NCI-H1048 (cell line): Measurements from ENCODE around the gene ARL2BP.

Source experiments
- DNase-seq: peaks from one replicate; lab custom pipeline; 2025; lab: John Stamatoyannopoulos, UW

The ARL2BP gene

DNA sequence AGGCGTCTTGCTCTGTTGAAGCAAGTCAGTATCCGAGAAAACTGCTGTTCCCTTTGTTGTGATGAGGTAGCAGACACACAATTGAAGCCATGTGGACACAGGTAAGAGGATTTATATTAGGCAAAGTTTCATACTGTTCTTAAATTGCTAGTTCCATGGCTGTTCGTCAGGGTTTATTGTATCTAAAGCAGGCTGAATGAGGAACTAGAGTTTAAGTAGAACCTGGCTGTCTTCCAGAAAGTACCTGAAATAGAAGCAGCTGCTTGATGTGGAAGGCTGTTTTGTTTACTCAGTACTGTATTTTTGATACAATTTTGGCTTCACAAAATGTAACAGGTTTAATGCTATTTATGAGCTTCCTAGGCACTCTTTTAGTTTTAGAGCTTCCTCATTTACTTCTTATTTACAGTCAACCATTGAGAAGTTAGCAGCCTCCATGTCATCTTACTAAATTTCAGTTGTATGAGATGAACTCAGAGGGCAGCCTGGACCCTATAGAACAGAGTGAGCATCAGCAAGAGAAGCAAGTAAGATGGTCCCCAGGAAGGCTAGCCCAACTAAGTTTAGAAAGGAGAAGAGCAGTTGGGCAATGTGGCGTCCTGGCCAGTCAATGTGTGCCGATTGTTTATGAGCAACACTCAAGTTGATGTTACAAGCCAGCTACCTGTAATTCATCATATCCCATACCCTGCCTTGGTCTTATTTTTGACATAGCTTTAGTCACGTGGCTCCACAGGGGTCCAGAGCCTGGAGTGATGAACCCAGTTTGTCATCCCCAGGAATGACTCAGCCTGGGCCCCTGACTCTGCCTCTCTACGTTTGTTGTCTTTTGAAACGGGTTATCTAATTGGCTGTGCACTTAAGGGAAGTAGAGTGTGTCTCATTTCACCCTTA, 9.7 kb upstream of the ARL2BP start:
- DNase-seq: no peak

DNA sequence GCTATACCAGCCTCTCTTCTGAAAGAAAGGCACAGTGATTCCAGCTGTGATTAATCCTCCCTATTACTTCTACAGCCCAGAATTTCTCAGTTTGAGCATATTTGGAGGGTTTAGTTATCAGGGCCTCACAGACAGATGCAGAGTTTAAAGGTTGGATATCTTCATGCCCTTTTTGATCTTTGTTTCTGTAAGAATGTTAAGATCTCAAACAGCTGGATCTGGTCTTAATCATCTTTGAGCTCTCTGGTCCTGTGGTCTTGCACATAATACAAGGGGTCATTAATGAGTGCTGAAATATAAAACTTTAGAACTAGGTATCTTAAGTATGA, 9.1 kb upstream of the ARL2BP start:
- DNase-seq: no peak

DNA sequence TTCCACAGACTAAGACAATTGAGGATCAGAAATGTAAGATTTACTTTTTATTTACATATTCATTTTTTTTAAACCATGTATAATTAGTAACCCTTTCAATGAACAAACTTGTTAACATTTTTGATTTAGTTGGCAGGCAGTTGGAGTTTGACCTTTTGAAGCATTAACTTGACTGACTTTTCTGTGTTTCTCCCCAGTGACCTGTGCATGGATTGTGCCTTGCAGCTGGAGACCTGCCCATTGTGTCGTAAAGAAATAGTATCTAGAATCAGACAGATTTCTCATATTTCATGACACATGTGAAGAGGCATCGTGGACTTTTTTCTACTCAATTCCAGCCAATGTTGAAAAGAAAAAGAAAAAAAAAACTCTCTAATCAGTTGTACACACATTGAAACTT, 6.4 kb upstream of the ARL2BP start:
- DNase-seq: no peak

DNA sequence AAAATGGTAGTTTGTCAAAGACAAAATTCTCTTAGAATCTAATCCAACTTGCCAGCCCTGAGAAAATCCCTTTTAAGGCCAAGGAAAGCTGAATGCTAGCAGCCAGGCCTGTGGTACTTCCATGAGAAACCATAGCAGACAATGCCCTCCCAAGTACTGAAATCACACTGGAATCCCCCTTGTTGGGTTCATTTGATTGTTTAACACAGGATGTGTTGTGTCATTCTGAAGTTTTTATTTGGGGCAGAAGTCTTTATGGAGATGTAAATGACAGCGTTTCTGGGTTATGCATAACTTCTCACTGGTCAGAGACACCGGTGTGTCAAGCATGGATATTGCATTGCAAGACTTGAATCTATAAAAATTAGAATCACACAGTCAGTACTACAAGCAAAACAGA, 6.0 kb upstream of the ARL2BP start:
- no peak for DNase-seq

DNA sequence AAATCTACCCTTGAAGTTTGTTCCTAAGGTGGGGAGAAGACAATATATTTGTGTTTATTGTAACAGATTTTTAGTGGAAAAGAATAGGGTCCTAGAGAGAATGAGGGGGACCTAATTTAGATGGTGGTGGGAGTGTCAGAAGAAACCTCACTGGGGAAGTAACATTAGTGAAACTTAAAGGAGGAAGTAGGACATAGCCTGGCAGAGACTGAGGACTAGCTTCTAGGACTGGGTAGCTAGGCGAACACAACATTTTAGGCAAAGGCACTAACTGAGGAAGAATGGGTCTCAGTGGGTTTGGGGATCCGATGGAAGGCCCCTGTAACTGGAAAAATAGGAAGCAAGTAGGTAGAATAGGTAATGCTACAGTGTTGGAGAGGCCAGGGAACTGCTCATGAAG, 4.2 kb upstream of the ARL2BP start:
- no peak for DNase-seq

DNA sequence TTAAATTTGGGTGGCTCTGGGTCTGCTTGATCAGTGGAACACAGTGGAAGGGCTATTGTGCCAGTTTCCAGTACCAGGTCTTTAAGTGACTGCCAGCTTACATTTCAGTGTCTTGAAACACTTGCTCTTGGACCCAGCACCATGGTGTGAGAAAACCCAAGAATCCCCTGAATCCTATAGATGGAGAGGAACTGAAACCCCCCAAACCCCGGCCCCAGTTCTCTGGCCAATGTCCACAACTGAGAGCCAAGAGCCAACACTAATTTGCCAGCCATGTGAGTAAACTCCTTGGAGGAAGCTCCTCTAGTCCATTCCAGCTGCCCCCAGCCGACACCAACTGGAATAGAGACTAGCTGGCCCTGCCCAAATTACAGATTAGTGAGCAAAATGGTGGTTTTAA, 2.4 kb upstream of the ARL2BP start:
- no peak for DNase-seq

DNA sequence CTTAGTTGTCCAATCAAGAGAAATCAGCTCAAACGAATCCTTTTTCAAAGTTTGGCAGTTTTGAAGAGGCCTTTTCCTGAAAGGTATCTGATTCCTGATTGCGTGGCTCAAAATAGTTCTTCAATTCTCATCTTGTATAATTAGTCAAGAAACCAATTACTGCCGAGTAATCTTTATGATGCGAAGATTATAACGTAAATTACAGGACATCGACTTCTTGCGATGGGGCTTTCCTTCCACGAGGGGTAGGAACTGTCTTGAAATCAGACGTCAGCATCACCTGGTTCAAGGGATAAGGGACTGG, 644 bp upstream of the ARL2BP start:
- DNase-seq: no peak

DNA sequence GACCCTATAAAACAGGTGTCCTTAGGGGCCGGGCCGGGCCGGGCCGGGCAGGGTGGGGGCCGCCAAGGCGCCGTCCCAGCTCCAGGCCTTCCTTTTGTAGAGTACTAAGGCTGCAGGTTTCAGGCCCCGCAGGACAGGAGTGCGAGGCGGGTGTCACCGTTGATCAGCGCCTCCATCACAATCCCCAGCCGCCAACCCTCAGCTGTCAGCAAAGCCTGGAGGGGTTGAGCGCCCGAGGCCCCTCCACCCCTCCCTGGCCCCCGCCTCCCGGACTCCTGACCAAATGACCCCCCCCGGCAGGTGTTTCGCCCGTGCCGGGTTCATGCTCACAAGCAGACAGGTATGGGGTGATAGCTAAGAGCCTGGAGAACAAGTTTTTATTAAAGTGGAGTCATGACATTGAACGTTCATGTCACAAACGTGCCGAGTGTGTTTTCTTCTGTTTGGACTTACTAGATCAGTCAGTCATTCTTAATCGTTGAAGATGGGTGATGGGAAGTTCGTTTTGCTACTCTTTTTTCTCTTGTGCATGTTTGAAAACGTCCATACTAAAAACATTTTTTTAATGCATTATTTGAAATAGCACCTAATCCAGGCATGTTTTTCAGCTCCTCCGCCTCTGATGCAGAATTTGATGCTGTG, 534 bp downstream of the ARL2BP start:
- no peak for DNase-seq

DNA sequence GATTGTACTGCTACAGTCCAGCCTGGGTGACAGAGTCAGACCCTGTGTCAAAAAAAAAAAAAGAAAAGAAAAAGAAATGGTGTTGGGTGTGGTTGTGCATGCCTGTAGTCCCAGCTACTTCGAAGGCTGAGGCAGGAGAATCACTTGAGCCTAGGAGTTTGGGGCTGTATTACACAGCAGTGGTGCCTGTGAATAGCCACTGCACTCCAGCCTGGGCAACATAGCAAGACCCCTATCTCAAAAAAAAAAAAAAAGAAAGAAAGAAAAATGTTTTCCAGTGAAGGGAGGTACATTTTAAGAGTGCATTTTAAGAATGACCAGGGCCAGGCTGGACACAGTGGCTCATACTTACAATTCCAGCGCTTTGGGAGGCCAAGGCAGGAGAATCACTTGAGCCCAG, 6.3 kb downstream of the ARL2BP start:
- DNase-seq: no peak

DNA sequence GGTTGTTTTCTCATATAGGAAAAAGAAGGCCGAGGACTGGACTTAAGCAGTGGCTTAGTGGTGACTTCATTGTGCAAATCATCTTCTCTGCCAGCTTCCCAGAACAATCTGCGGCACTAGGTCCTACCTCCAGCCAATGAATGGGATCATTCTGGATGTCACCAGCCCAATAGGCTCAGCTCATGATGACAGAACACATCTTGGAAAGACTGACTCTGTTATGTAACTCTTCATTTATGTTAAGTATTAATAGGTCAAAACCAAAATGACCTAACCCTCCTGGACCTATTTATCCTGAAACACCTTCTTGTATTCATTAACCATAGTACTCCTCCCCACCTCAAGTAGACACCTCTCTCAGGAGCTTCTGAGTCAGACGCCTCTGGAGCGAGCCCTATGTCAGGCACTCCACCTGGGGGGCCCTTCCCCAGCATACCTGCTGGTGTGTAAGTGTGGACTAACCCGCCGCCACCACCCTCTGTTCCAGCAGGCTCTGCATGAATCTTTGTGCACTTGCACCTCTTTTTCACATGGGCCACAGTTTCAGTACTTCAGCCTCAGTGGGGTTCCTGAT, 7.2 kb downstream of the ARL2BP start:
- no peak for DNase-seq

DNA sequence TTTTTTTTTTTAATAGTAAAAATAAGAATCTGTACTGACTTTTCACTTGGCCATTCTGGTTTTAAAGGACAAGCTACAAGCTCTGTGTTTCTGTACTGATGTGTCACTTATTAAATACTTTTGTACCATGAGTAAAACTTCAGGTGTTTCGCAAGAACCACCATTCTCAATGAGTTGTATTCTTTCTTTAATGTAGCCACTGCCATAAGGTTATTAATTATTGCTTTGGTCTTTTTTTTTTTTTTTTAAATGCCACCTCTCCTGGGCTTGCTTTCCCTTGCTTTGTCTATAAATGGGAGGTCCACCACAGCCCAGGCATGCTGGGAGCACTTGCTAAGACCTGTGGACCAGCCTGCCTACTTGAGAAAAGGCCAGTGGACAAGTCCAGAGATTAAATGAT, 8.4 kb downstream of the ARL2BP start:
- DNase-seq: no peak

DNA sequence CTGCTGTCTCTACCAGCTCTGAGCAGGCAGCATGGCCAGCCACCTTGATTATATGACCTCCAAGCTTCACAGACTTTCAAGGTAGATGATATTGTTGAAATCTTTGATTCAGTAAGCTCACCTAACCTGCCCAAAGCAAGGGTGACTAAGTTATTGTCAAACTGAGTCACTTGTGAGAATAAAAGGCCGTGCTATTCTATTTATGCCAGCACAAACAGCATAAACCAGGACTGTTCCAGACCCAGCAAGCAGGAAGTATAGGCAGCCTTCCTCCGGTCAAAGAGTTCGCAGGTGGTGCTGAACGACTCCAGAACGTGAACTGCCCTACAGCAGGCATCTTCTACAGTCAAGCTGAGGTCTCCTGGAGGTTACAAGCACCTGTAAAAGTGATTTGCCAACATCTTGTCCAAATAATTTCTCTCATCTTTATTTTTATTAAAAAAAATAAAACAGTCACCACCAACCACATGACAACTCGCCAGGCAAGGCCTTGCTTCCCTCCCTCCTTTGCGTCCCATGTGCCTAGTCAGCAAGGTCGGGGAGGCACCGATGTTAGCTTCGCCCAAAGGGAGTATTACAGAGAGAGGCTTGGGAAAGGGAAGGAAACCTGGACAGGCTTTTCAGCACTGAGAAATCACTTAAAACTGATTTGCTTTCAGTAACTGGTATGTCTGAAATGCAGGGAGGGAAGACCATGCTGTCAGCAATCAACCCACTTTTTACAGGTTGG, 10.8 kb downstream of the ARL2BP start:
- no peak for DNase-seq

DNA sequence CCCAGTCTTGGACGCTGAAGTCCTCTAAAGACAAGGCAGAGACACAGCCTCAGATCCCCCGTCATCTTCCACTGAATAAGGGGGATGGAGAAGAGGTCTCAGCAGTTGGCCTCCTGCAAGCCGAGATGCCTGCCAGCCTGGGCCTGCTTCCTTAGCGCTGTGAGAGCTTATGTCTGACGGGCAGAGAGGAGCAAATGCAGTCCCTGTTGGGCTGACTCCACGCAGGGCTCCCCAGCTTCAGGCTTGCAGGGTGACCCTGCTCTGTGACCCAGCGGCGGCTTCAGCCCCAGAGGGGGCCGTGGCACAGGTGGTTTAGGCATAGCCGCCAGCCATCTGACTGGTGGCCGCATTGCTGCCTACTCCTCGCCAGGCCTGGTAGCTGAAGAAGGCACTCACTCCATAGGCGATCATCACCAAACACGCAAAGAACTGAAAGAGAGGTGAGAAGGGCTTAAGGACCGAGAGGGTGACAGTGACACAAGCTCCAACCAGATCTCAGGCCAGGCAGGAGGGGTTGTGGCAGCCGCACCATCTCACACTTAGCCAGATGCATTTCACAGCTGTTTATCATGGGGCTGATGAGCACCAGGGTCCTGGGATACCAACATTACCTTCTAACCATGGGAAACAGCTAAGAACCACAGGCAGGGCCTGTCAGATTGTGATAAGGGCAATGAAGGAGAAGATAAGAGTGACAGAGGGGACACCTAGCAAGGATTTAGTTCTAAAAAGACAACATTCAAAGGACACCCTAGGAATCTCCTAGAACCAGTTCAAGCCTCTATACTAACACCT, 11.7 kb downstream of the ARL2BP start:
- no peak for DNase-seq

DNA sequence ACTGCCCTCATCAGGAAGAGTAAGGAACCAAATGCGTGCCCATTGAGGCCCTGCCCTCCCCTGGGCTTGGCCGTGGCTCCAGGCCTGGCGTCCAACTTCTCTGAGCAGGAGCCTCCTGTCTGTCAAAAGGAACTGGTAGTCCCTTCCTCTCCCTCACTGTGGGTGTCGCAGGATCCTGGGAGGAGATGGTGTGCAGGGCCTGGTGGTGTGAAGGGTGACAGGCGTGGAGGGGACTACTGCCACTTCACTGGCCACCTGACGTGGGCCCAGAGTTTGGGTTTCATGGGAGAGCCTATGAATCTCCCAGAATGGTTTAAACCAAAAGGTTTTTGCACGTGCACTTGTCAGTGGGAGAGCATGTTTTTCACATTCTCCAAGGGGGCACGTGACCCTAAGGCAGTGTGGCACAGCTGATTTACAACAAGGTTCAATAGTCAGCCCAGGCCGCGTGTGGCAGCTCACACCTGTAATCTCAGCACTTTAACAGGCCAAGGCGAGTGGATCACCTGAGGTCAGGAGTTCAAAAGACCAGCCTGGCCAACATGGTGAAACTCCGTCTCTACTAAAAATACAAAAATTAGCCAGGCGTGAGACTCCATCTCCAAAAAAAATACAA, 12.5 kb downstream of the ARL2BP start:
- DNase-seq: no peak

DNA sequence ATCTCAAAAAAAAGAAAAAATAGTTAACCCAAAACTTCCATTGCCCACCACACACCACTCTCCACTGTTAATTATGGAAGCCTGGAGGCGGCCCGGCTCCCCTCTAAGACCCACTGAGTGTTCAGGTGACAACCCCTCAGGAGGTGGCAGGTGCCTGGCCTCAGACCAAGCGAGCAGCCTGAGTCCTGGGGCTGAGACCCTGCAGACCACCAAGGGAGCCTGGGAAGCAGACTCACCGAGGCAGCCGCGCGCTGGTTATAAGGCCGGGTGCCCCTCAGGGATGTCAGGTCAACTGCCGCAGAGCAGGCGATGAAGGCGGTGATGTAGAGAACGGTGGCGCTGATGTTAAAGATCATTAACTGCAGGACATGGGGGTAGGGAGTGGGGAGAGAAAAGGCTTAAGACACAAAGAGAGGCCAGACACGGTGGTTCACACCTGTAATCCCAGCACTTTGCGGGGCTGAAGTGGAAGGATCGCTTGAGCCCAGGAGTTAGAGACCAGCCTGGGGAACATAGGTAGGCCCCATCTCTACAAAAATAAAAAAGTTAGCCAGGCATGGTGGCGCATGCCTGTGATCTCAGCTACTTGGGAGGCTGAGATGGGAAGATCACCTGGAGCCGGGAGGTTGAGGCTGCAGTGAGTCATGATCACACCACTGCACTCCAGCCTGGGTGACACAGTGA, 13.3 kb downstream of the ARL2BP start:
- DNase-seq: no peak

DNA sequence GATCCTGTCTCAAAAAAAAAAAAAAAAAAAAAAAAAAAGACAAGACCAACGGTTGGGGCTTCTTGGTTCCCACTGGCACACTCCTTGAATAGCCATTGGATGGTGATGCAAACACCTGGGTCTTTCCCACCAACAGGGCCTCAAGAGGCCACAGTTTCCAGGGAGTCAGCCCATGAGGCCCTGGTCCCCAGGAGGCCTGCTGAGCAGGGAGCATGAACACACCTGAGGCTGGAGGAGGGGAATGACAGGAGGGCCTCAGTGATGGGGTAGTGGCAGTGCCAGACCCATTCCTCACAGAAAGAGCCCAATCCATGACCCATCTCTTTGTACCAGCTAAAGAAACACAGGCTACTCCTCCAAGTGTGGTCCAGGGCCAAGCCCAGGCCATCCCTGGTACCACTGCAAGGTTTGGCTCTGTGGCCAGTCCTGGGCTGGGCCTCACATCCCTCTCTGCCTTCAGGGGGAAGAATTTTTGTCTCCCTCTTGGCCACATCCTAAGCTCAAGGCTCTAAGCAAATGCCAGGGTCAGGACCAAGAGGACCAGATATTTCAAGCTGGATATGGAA, 13.9 kb downstream of the ARL2BP start:
- DNase-seq: no peak

DNA sequence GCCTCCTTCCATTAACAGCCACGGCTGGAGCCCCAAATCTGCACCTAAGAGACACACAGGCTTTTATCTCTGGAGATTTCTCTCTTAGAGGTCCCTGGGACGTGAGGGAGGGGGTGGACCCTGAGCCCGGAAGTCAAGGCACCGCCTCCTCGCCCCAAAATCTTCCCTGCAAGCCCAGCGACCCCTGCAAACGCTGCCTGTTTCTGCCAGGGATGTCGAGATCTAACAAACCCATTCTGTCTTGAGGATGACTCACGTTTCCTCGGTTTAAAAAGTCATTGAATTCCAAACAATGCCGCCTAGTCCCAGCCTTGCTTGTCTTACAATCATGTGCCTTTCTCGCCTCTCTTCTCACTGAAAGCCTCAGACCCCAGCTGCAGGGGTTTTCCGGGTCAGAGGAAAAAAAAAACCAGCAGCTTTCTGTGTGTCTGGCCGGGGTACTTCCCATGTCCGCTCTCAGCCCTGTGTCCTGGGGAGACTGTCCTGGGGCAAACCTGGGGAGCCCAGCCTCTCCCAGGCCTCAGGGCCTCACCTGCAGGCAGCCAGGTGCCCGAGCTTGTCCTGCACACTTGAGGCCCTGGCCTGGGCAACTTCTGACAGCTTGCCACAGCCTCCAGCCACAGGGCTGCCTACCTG, 15.4 kb downstream of the ARL2BP start:
- DNase-seq: no peak

DNA sequence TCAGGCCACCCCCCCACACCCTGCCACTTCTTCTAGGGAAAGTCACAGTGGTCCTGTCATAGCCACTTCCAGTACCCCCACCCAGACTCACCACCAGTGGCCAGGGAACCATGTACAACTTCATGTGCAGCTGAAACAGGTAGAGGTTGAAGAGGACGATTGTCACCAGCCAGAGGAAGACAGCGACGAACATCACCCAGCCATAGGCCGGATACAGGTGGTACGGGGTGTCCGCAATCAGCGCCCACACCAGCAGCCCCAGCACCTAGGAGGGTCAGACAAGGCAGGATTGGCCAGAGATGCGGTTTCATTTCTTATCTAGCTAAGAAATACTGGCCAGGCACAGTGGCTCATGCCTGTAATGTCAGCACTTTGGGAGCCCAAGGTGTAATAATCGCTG, 16.7 kb downstream of the ARL2BP start:
- DNase-seq: no peak

DNA sequence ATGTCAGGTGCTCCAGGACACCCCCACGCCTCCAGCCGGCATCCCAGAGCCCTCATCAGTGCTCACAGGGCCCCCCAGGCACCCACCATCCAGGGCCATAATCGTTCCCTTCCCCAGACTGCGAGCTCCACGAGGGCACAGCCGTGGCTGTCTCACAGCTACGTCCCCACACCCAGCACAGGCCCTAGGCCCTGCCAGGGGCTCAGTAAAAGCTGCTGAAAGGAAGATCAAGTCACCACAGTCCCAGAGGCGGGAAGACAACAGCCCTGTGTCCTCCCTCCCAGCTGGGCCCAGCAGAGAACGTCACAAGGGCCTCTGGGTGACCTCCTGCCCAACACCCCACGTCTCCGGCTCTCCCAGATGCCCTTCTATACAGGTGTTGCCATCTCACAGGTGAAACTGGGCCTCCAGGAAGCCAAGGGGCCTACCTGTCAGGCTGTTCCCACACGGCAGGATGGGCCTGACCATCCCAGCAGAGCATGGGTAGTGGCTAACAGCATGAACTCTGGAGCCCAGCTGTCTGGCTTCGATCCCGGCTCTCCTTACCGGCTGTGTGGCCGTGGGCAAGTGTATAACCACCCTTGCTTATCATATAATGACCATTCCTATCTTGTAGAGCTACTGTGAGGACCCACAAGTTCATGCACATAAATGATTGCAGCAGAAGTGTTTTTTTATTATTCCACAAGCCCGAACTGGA, 17.9 kb downstream of the ARL2BP start:
- DNase-seq: no peak
